GM21381 (cell line): Measurements from ENCODE around the gene GPR146.
A peak's percentile ranks its signal among the peaks of the same experiment; 100 is the strongest.
"Not testable (repeated sequence)": the region's sequence is repeated elsewhere in the genome, so short reads cannot be mapped to it uniquely, and the experiment has no call there.

Experiments used
- ATAC-seq: cut with Tn5 transposase; IDR thresholded peaks from one replicate; pipeline ENCODE4 v1.9.1; 2021; ENCODE audit warnings: mild to moderate bottlenecking, moderate library complexity; ENCODE audit not compliant: unreplicated experiment

Gene GPR146

DNA sequence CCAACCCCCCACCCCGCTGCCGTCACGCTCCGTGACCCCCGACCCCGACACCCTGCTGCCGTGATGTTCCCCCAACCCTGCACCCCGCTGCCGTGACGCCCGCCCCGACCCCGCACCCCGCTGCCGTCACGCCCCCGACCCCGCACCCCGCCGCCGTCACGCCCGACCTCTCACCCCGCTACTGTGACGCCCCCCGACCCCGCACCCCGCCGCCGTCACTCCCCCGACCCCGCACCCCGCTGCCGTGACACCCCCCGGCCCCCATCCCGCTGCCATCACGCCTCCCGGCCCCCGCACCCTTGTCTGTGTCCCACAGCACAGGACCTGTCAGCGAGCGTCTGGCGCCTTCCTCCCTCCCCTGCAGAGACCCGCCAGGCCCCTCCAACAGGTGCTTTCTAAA lies 29.7 kb downstream of the GPR146 start:
- not testable (repeated sequence) for ATAC-seq

DNA sequence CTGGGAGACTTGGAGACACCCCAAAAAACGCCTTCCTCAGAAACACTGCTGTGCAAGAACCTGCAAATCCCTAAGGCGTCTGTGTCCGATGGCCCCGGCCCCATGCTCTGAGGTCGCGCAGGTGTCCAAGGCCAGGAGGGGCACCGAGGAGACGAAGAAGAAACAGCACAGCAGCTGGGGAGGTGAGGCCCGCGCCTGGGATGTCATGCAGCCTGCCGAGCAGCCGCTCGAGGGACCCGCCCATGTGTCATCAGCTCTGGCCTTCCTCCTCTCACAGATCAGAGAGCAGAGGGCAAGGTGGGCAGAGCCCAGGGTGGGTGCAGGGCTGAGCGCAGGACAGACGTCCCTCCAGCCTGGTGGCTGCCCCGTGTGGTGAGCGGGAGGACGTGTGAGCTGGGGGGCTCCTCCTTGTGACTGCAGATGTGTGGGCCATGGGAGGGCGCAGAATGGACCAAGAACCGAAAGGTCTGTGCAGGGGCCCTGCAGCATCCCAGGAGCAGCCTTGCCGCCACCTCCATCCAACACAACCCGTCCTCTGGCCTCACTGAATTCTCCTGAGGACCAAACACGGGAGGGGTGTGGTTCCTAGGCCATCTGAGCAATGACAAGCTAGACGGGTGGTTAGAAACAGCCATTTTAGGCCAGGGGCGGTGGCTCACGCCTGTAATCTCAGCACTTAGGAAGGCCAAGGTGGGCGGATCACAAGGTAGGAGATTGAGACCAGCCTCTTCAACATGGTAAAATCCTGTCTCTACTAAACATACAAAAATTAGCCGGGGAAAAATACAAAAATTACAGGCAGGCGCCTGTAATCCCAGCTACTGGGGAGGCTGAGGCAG lies 30.5 kb downstream of the GPR146 start:
- no peak for ATAC-seq

DNA sequence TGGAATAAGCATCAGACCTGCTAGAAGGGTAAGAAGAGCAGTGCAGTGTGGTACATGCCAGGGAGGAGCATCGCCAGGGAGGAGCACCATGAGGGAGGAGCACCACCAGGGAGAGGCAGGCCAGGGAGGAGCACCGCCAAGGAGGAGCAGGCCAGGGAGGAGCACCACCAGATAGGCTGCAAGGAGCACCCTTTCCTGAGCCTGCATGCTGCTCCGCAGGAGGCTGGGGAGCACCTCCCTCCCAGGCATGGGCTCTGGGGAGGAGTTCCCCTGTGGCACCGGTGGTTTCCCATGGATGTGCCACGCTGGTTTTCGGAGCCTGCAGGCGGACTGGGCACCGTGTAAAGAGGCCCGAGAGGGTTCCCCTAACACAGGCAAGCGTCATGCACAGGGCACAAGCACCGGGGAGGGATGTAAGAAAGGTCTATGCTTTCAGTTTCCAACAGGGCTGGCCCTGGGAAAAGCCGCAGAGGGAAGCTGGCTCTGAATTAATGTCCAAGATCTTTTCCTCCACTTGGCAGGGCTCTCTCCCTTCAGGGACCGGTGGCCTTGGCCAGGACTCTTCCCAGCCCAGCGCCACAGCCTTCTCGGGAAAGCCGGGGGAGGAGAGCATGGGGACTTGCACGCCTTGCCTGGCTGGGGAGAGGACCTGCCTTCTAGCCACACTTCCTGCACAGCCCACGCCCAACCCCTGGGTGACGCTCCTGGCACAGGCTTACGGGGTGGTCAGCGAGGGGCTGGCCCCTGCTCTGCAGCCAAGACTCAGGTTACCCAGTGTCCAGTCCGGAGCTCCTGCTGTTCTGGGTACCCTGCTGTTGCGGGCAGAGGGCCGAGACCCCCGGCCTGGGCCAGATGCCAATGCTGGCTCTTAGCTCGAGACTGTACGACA lies 32.1 kb downstream of the GPR146 start:
- no peak for ATAC-seq

DNA sequence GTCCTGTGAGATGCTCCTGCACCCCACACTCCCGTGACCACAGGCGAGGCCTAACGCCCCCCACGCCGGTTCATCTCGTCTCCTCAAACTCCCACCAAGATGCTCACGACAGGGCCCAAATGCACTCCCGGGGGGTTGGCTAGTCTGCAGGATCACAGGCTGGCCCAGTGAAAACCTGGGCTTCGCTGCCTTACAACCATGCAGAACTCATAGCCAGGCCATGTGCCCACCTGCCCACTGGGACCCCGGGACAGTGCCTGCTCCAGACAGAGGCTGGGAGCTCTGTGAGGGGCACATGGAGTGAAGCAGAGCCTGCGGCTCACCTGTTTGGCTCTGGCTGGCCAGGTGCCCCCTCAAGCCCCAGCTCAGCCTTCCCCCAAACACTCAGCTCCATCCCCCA lies 34.2 kb downstream of the GPR146 start:
- no peak for ATAC-seq

DNA sequence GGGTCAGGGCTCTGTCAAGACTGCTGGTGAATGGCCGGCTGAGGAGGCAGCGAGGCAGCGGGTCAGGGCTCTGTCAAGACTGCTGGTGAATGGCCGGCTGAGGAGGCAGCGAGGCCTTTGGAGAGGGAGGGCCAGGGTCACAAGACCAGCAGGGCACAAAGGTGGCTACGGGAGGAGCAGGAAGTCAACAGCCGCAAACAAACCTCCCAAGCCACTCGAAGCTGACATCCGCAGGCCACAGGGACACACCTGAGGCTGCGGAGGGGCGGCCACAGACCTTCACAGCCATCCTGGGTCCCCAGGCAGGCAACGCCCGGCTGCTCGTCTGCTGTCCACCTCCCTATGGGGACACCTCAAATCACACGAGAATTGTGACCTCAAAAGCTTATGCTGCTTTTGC lies 34.6 kb downstream of the GPR146 start:
- ATAC-seq = no peak

DNA sequence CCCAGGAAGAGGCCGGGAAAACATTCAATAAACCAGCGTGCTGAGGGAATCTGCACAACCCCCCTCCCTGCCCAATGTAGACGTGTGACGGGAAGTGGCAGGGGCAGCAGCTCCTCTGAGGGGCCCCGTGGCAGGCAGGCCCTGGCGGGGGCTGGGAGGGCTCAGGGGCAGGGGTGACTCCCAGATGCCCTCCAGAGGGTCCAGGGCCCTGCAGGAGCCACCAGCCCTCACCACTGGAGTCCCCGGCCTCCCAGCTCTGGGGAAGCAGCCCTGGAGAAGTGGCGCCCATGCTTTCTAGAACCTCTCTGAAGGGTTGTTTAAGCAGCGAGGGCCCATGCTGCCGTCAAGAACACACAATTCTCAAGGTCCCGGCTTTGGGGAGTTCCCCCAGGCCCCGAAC lies 35.2 kb downstream of the GPR146 start:
- ATAC-seq = no peak

DNA sequence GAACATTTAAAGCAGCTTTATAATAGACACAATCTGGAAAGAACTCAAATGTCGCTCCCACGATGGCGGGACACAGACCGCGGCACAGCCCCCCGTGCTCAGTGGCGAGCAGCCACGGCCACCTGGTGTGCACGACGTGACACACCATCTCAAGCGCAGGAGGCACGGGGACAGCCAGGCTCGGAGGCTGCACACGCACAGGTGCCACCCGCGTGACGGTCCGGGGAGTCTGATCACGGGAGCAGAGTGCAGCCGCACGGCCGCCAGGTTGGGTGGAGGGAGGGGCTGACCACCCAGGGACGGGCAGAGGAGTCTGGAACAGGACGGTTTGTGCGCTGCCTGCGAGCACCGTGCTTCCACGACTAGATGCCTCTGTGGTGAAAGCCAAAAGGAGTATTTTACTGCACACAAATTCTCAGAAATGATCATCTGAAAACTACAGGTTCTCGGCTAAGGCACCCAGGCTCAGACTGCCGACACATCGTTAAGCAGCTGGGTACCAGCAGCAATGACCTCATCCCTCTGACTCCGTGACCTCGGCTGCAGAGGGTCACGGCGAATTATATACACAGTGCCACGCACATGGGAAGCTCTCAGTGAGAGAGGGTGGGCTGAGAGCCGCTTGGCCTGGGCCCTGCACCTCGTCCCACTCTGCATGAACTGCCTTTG lies 36.0 kb downstream of the GPR146 start:
- no peak for ATAC-seq

DNA sequence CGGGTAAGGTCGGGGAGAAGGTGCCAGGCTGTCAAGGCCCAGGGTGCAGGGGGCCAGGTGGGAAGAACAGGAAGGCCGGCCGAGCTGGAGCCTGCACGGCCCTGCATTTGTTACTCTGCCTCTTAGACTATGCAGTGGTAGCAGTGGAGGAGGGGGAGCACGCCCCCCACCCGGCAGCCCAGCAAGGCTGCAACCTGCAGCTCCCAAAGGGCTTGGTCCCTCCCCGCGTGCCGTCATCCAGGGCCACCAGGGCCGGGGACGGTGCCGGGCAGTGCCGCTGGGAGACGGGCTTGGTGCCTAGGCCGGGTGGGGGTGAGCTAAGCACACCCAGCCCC lies 36.5 kb downstream of the GPR146 start:
- ATAC-seq = no peak

DNA sequence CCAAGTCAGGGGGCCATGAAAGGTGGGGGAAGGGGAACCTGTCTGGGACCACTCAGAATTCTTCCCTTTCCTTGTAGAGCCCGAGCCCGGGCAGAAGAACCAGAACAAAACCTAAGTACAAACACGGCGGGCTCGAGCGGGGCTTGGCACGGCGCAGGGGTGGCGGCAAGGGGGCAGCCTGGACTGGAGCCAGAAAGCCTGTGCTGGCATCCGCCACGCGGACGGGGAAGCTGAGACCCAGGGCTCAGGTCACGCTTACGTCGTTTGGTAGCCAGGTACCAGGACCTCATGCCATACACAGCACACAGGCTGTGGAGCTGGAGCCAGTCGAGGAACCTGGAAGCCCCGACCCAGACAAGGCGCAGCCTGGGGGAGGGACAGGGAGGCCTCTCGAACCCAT lies 37.0 kb downstream of the GPR146 start:
- no peak for ATAC-seq

DNA sequence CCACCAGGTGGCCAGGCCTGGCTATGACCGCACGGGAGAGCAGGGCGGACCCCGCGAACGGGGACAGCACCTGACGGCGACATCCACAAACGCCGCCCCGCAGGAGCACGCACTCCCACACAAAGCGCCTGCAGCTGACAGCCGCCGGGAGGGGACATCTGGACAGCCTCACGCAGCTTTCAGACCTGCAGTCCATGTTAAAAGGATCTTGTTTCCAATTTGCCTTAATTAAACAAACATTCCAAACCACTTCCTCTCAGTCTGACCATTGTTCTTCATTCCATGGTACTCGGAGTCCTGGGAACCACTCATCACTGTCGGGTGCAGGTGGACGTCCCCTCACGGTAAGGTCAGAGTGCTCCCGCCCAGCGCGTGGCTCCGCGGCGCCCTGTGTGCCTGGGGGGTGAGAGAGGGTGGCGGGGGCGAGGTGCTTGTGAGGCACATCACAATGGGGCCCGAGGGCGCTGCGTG lies 37.6 kb downstream of the GPR146 start:
- ATAC-seq = no peak

DNA sequence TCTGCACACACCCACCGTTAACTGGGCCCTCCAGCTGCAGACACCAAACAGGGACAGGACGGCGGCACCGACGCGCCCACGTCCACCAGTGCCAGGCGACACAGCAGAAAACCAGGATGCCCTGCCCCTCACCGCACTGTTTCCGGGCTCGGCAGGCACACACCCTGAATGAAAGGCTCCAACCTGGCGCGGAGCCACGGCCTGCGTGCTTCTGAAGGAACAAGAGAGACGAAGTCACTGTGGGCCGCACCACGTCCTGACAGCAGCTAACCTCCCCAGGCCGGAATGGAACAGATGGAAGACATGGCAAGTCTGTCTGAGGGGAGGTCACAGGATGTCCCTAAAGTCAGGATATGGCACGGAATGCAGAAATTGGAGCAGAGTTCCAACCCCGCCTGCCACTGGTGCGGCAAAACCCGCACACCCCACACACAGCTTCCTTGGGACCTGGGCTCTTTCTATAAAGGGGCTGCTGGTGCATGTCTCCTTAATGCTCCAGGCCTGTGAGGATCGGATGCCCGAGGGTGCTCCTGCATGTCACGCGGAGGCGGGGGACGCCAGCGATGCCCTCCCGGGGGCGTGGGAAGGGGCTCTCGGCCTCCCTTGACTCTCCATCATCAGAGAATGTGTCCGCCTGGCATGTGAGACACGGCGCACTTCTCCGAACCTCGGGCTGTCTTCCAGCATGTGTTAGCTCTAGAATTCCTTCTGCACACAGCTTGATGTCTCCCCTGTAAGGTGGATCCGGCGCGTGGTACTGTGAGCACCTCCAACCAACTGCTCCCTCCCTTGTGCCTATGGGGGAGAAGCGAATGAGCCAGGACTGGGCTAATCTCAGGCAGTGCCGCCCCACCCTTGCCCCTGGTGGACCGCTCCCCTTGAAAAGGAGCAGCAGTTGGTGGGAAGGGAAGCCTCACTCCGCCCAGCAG lies 39.6 kb downstream of the GPR146 start:
- ATAC-seq = no peak

DNA sequence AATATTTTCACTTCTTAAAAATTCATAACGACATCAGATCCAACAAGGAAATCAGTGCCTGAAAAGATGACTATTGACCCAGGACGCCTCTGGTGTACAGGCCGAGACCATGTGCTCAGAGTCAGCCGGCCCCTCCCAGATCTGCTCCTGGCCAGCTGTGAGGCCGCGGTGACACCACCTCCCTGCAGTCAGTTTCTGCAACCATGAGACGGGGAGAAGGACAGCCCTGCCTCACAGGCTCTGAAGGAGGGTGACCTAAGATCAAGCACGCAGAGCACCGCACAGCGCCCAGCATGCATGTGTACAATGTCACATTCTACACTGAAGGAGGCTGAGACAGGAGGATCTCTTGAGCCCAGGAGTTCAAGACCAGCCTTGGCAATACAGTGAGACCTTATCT lies 40.9 kb downstream of the GPR146 start:
- no peak for ATAC-seq

DNA sequence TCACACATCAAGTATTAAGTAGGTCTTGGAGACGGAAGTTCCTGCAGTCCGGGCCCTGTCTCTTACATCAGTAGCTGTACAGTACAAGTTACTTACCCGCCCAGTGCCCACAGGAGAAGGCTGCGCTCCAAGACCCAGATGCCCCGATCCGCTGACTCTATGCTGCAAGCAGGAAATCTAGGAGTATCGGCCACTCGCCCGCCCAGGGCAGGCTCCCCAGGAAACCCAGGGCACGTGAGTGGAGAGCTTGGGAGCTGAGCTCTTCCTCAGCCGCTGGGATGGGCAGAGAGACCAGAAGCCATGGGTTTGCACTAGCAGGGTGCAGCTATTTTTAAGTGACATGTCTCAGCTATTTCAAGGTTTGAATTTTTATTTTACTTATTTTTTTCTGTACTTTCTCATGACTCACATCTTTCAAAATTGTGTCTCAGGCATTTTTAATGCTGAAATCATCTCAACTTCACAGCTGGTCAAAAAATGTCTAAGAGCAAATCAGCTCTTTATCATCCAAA lies 41.6 kb downstream of the GPR146 start:
- no peak for ATAC-seq

DNA sequence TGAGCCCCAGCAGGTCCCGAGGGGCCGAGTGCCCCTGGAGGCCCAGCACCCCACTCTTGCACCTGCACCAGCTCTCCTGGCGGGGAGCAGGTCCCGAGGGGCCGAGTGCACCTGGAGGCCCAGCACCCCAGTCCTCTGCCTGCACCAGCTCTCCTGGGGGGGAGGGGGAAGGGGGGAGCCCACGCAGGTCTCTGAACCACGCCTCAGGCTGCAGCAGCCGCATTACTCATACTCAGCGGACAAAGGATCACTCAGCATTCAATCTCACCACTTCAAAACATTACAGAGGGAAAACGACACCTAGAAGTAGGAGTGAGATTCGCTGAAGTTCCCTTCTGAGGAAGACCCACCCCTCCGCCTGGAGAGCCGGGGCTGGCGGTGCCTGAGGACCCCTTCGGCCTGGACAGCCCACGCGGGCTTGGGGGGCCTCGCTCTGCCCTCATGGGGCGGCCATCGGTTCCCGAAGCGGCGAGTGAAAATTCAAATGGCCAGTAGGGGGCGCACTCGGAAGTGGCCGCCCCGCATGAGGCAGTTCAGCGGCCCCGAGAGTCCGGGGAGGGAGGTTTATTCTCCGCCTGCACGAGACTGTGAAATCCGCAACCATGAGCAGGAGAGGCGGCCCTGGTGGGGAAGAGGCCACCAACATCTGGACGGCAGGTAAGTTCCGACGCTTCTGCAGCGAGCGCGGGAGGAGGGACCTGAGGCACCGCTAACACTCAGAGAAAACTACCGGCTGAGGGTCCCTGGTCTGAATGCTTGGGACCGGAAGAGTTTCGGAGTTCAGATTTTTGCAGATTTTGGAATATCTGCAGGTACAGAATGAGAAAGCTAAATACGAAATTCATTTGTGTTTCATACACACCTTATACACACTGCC lies 42.5 kb downstream of the GPR146 start:
- ATAC-seq = peak; percentile 80

DNA sequence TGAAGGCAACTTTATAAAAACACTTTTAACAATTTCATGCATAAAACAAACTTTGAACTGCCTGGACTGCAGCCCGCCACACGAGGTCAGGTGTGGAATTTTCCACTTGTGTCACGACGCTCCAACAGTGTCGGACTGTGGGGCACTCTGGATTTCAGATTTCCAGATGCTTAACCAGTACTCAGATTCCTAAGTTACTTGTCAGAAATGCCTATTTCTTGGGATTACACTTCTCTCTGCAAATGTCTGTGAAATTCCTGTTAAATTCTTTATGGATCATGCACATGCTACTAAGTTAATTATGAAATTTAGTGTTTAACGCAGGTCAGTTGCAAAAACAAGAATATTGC lies 43.1 kb downstream of the GPR146 start:
- no peak for ATAC-seq

DNA sequence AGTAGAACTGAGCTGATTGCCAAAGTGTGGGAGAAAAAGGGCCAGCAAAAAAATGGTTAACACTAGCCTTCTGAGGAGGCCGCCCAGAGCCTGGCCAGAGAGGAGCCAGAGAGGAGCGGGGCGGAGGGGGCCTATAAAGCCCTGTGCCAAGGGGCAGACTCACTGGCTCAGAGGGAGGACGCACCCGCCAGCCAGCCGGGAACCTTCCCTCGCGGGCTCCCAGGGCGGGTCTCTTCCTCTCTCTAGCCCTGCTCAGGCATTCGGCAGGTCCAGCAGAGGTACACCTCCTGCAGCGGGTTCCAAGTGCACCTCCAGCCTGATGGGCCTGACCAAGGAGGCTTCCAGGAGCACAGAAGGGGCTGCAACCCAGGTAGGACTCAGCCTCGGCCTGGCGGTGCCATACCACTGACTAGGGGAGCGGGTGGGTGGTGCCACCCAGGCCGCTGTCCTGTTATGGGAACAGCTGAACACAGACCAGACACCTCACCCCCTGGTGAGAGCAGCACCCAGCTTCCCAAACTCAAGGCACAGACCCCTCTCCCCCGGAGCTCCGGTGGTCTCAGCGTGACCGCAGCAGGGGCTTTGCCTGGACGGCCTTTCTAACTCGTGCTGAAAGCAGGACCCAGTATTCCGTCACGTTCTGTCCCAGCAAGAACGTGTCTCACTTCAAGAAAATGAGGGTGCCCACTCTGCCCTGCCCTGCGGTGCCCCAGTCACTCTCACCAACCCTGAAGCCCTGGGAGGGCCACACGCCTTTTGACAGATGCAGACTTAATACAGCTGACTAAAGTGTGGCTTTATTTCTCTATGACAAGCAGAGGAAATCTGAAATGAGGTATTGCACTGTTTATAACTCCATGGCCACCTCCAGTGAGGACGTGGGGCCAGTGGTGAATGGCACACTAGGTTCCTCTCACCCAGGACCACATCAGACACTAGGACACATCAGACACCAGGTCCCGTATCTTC lies 43.9 kb downstream of the GPR146 start, which contains the start of gene GPER1:
Gene GPER1, plus strand, starts transcription at position 162 of the 969 bp plus-strand sequence. CDS start 3,616 bp downstream, outside the sequence.
- no peak for ATAC-seq

DNA sequence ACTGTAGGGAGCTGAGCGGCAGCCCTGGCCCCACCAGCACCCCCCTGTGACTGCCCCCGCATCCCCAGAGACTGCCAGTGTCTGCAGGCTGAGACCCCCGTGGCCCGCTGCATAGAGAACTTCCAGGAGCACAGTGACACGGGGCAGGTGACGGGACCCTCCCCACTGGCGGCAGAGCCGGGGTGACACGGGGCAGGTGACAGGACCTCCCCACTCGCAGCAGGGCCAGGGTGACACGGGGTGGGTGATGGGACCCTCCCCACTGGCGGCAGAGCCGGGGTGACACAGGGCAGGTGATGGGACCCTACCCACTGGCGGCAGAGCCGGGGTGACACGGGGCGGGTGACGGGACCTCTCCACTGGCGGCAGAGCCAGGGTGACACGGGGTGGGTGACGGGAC lies 45.9 kb downstream of the GPR146 start:
- no peak for ATAC-seq
